A172 (cell line): ENCODE results near the gene OPRL1. TPM values are rescaled to one million over a fixed set of nuclear protein-coding genes. Genes with fewer than 3 reads are reported as not detected.

ENCODE experiments used
- DNase-seq: peaks from one replicate; pipeline ENCODE4 v3.0.0-alpha.2; 2015; ENCODE audit warnings: low spot score
- total RNA-seq: library from RNA; depleted of rRNA; stranded (reverse); fragments of >200 nt; shearing (Covaris generic); gene quantifications from 2 replicates; pipeline ENCODE4 v1.2.3, GENCODE V29; 2014; rRNA removed

Gene OPRL1
- 0.81 and 1.2 TPM in 2 replicates for total RNA-seq

- DNase-seq, result no peak
These were observed at the start of gene OPRL1 for GRCh38 chr20:64080013-64080812. Gene OPRL1, plus strand, starts transcription at chr20:64080082. Its CDS starts 12,639 bp downstream, at chr20:64092721.

GRCh38 chr20:64030371-64031134, 49.3 kb upstream of the OPRL1 start:
- DNase-seq, result no peak

- no peak for DNase-seq
These were observed 48.0 kb upstream of the OPRL1 start for GRCh38 chr20:64031822-64032314.

GRCh38 chr20:64032706-64033624, 46.9 kb upstream of the OPRL1 start:
- DNase-seq, result no peak

- no peak for DNase-seq
These were observed 45.8 kb upstream of the OPRL1 start for GRCh38 chr20:64033981-64034493.

GRCh38 chr20:64035066-64035932, 44.6 kb upstream of the OPRL1 start:
- DNase-seq, result no peak

GRCh38 chr20:64035933-64036345, 43.9 kb upstream of the OPRL1 start, which contains the start of gene C20orf204:
Gene C20orf204, plus strand, starts transcription at chr20:64036182. Its CDS starts 142 bp downstream, at chr20:64036324.
- DNase-seq, result no peak

GRCh38 chr20:64036346-64037198, 43.3 kb upstream of the OPRL1 start:
- no peak for DNase-seq

- DNase-seq, result no peak
These were observed 42.7 kb upstream of the OPRL1 start for GRCh38 chr20:64037199-64037497.

- no peak for DNase-seq
These were observed 42.2 kb upstream of the OPRL1 start for GRCh38 chr20:64037498-64038213.

- no peak for DNase-seq
These were observed 41.7 kb upstream of the OPRL1 start for GRCh38 chr20:64038224-64038564.

GRCh38 chr20:64038565-64039292, 41.2 kb upstream of the OPRL1 start:
- no peak for DNase-seq

- no peak for DNase-seq
These were observed 40.4 kb upstream of the OPRL1 start for GRCh38 chr20:64039293-64040160.

- DNase-seq, result no peak
These were observed 39.4 kb upstream of the OPRL1 start for GRCh38 chr20:64040231-64041039.

GRCh38 chr20:64041040-64041780, 38.7 kb upstream of the OPRL1 start:
- no peak for DNase-seq

GRCh38 chr20:64041781-64042053, 38.2 kb upstream of the OPRL1 start:
- DNase-seq, result no peak
